Stimulated activated CD8-positive, alpha-beta memory T cell treated with anti-CD3 and anti-CD28 coated beads, Interleukin-4, amount 100 ng/mL, for 4 hours (primary cell): Measurements from ENCODE around the gene PLIN4.
A peak's percentile ranks its signal among the peaks of the same experiment; 100 is the strongest.
"Not testable (repeated sequence)": the region's sequence is repeated elsewhere in the genome, so short reads cannot be mapped to it uniquely, and the experiment has no call there.

ENCODE experiments used
- DNase-seq, 2 donors: peaks; one replicate each; pipeline ENCODE4 v3.0.0-alpha.2; 2020; ENCODE audit warnings: low read depth in 2 of 2, low spot score in 1 of 2

The PLIN4 gene

GRCh38 chr19:4518345-4519171 is at the start of gene PLIN4:
PLIN4 (minus strand) TSS chr19:4518486; CDS start chr19:4518272, 214 bp downstream.
- no peak for DNase-seq

GRCh38 chr19:4567584-4568071 is 49.3 kb upstream of the PLIN4 start:
- DNase-seq = peak; percentile 11 to 33

- no peak for DNase-seq
Observed at GRCh38 chr19:4566402-4567051, 48.2 kb upstream of the PLIN4 start.

GRCh38 chr19:4563562-4563961 is 45.3 kb upstream of the PLIN4 start:
- DNase-seq = not testable (repeated sequence)

GRCh38 chr19:4562085-4562484 is 43.8 kb upstream of the PLIN4 start:
- not testable (repeated sequence) for DNase-seq

GRCh38 chr19:4559569-4559968 is 41.3 kb upstream of the PLIN4 start, which contains the start of gene SEMA6B:
SEMA6B (minus strand) TSS chr19:4559684; CDS start chr19:4558457, 1,227 bp downstream.
- no peak for DNase-seq

GRCh38 chr19:4557971-4558941 is 40.0 kb upstream of the PLIN4 start:
- no peak for DNase-seq

- DNase-seq = no peak
Observed at GRCh38 chr19:4557144-4557970, 39.1 kb upstream of the PLIN4 start.

- DNase-seq = no peak
Observed at GRCh38 chr19:4556597-4557127, 38.4 kb upstream of the PLIN4 start.

- no peak for DNase-seq
Observed at GRCh38 chr19:4555657-4556561, 37.6 kb upstream of the PLIN4 start.

GRCh38 chr19:4554717-4555116 is 36.4 kb upstream of the PLIN4 start:
- DNase-seq = no peak

- no peak for DNase-seq
Observed at GRCh38 chr19:4553775-4554174, 35.5 kb upstream of the PLIN4 start.

- no peak for DNase-seq
Observed at GRCh38 chr19:4553092-4553695, 34.9 kb upstream of the PLIN4 start.

GRCh38 chr19:4552525-4552819 is 34.2 kb upstream of the PLIN4 start:
- no peak for DNase-seq

- DNase-seq = no peak
Observed at GRCh38 chr19:4550479-4551050, 32.3 kb upstream of the PLIN4 start.

GRCh38 chr19:4550018-4550417 is 31.7 kb upstream of the PLIN4 start:
- DNase-seq = no peak

- no peak for DNase-seq
Observed at GRCh38 chr19:4548238-4548584, 29.9 kb upstream of the PLIN4 start.
